Stimulated activated CD4-positive, alpha-beta T cell treated with anti-CD3 and anti-CD28 coated beads, Interleukin-15, amount 100 ng/mL, for 1 hour (primary cell): ENCODE measurements around the gene KCNQ5.

Source experiments
- DNase-seq, 2 donors: peaks; one replicate each; pipeline ENCODE4 v3.0.0-alpha.2; 2020; ENCODE audit warnings: low read depth in 1 of 2, low spot score in 1 of 2

Gene KCNQ5

DNA sequence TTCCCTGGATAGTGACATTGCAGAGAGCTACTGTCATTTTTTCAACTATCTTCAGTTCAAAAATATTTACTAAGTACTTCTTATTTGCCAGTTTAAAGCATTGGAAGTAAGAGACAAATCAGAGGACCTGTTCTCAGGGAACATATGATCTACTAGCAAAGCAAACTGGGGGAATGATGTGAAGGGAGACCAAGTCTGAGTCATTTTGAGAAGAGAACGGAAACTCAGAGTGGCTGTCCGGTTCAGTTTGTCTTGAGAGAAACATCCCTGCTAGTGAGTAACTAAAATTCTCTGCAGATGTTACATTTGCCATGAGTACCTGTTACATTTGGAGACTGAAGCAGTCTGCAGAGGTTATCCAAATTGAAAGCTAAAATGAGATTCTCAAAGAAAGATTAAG lies 118.3 kb downstream of the KCNQ5 start:
- DNase-seq = no peak

DNA sequence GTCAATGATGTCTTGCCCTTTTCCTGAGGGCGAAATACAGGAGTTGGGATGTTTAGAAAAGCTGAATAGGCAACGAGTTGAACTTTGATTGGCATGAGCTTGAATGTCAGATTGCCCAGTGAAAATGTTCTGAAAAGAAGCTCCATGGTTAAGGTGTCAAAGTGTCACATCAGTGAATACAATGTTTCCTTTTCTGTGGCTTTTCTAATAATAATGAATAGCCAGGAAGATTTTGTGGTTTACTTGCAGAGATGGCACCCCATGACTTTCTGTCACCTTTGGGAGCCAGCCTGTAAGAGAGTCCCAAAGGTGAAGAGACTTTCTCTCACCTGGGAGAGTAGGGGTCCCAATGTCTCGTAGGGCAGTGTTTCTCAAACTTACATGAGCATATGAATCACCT lies 119.2 kb downstream of the KCNQ5 start:
- DNase-seq = no peak

DNA sequence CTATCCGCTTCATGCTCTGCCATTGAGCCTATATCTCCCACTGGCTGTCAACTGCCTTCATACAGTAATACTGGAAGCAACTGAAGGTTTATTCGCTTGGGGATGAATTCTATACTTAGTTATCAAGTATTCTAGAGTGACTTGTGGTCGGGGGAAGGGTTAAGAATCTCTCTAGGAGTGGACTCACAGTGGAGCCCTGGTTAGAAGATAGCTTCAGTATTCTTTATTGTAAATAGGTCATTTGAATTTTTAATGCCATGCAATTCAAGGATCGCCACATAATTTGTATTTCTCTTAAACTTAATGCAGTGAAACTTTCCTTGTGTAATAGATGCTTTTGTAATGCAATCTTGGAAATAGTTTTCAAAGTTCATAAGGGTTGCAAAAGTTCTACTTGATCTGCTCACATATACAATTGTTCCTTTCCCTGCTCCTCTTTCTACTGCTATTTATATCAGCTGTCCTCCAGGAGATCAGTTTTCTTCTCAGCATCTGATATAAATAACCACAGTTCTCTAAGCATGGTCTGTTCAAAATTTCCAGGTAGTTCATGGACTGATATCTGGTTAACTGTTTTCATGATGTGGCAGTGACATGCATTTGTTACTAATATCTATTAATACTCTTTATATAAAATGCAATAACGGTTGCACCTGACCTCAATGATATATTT lies 120.3 kb downstream of the KCNQ5 start:
- DNase-seq = no peak

DNA sequence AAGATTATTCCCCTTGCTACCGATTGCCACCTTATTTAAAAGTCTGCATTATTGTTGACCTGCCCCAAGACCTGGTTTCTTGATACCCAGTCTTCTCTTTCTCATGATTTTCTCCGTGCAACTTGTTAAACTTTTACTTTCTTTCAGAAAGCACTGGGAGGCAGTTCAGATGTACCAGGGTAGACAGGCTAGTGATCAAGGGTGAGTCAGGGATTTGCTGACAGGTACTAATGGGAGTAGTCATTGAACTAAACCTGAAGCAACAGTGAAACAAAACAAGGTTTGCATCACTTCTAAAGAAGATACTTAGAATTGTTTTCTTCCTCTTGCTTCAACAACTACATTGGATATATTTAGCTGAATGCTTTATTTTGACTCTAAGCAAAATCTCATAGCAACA lies 124.4 kb downstream of the KCNQ5 start:
- no peak for DNase-seq

DNA sequence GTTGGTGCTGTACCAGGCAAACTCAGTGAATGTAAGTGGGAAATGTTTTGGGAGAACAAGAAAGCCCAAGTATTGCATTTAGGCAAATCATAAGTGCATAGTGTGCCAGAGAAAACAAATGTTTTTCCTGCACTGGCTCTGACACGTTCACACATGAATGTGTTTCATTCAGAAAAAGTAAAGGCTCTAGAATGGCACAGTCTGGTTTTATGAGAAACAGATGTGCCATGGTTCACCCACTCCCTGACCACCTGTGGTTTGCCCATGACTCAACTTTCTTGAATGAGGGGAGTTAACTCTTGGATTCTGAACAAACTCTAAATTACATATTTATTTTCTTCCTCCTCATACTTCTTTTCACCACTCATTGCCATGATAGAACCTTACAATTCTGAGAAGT lies 126.9 kb downstream of the KCNQ5 start:
- no peak for DNase-seq

DNA sequence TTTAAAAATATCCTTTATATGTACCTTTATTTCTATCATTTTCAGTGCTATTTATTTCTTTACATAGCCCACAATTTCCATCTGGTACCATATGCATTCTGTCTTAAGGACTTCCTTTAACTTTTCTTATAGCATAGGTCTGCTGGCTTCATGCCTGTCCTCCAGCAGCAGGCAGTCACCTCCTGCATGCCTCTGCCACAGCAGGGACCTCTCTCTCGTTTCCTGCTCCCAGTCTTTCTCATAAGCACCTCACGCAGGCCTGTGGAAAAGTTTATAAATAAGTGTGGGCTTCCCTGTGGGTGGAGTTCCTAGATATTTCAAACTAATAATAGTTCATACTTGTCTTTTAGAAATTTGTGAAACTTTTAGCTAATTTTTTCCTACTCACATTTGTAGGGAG lies 133.9 kb downstream of the KCNQ5 start:
- no peak for DNase-seq

DNA sequence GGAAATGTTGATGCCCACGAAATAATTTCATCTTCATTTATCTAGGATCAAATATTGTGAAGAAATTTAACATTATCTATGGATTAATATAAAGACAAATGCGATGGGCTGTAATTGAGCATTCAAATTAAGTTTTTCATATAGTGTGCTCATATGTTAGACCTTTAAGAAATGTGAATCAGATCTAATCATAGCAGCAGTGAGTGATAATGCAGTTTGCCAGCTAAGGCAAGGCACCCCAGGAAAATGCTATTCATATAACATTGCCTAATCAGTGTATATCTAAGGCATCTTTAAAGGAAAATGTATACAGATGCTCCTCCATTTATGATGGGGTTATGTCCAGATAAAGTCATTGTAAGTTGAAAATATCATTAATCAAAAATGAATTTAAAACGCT lies 135.2 kb downstream of the KCNQ5 start:
- no peak for DNase-seq

DNA sequence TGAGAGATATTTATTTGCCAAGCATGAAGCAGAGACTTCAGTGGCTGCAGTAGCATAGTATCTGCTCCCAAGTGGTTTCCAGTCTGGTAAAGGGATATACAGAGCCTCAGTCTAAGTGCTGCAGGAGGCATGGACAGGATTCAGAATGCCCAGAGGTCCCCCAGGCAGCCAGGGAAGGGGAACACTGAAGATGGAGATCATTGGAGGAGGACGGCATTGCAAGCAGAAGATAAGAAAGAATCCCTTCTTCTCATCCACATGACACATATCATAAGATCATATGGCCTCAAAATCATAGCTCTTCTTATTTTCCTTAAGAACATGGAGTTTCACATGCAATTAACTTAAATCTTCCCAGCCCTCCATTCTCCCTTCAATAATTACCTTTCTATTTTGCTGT lies 136.1 kb downstream of the KCNQ5 start:
- no peak for DNase-seq

DNA sequence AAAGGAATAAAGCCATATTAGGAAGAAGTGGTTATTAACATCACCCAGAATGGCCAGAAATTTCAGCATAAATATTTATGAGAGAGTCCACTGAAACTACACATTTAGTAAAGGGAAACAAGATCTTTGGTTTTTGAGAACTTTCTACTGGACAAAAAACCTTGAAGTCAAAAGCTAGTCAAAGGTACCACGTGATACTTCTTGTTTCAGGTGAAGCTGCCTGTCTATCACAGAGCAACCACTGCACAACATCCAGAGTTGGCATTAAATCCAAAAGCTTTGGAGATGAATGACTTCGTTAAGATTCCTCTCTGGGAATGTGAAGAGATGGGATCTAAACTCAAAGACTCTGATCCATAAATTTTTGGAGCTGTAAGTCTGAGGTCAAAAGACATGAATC lies 137.0 kb downstream of the KCNQ5 start:
- DNase-seq = no peak

DNA sequence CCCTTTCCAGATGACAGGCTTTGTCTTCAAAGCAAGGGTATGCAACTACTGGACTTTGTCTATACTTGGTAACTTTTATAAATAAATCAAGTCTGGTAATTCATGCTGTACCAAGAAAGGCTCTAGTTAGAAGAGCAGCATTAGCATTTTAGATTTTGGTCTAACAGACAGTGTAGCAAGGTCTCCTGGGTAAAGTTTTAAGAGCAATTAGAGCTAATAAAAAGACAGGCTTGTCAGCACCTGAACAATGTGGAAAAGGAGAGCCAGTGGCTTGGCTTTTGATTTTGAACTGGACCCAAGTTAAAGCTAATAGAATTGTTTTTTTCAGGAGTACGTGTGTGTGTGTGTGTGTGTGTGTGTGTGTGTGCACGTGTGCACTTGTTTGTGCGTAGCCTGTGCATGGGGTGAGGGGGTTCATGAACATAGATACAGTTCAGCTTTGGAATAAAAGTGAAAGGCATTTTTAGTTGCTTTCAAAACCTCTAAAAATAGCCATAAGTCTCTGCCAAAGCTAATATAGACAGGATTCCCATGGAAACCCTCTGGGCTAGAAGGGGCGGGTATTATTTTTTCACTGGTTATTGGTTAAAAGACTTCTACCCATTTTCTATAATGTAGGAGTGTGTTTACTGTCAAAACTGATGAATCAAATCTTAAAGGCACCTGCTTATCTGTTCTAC lies 138.4 kb downstream of the KCNQ5 start:
- no peak for DNase-seq

DNA sequence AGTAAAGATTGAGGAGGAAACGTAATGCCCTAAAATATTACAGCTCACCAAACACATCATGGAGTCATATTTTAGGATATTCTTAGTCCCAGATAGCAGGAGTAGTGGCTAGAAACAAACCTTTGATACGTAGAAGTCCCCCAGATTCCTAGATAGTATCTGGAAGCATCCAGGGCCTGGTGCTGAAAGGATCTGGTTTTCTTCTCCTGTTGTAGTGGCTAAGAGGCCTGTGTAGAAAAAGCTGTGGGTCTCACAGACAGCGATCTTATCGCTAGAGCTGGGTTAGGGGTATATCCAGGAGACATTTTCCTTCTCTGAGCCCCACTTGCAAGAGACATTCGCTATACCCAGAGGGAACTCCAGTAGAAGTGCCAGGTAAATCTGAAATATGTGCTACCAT lies 139.9 kb downstream of the KCNQ5 start:
- DNase-seq = no peak

DNA sequence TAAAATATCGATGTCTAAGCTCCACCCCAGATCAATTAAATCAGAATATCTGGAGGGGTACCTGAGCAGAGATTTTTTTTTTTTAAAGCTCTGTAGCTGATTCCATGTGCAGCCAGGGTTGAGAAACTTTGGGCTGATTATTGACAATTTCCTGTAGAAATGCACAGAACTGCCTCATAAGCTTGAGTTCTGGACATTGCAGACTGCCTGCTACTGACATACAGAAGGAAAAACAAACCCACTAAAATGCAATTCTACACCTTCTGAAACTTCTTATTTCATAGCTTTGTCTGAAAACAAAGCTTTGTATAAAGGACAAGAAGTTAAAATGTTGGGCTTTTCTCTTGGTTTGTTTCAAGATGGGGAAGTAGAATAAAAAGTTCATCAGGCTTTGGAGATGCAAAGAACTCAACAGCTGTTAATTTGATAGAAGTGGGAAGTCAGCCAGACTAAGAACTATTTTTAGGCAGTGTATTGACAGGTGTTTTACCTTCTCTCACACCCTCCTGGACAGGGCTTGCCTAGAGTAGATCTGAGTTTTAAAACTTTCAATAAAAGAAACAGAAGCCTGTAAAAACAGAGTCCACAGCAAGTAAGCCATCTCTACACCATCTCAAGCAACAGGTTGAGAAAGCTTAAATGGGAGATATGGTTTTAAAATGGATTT lies 147.7 kb downstream of the KCNQ5 start:
- no peak for DNase-seq

DNA sequence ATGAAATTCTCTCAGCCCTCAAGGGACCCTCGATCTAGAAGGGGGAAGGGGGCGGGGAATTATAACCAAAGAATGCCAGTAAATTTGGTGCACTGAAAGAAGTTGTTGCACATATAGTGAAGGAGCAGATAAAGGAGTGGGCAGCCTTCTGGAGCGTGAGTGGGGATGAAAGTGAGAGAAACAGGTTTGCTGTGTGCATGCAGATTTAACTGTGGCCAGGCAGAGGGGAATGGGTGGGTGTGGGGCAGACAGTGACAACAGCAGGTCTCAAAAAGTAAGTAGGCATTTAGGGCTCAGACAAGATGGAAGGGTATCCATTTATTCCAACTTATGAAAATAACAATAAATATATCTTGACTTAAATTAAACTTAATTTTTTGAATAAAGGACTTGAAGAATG lies 149.1 kb downstream of the KCNQ5 start:
- no peak for DNase-seq

DNA sequence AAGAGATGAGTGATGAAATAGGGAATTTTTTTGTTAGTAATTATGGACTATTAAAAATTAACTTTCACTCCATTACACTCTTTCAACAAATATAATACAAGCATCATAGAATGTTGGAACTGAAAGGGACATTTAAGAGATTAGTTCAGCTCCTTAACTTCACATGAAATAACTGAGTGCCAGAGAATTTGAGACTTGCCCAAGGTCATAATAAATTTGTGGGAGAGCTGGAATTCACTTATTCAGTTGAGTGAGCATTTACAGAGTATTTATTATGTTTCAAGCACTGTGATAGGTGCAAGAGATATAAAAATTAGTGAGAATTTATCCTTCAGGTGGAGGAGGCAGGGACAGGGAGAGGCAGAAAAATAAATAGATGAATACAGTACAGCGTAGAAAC lies 154.6 kb downstream of the KCNQ5 start:
- DNase-seq = no peak

DNA sequence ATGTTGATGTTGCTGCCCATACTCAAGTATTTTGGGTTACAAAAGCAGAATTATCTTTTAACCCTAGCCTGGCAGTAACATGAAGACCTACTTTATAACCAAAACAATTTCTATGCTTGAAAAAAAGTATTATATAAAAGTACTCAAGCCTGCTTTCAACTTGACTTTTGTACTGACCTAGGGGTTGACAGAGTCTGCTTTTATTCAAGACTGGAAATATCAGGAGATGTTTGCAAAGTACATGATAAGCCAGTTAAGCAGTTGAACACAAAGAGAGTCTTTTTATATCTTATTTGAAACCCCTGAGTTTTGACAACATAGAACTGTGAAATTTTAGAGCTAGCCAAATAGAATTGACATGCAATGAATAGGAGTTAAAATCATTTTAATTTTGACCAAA lies 159.8 kb downstream of the KCNQ5 start:
- DNase-seq = no peak

DNA sequence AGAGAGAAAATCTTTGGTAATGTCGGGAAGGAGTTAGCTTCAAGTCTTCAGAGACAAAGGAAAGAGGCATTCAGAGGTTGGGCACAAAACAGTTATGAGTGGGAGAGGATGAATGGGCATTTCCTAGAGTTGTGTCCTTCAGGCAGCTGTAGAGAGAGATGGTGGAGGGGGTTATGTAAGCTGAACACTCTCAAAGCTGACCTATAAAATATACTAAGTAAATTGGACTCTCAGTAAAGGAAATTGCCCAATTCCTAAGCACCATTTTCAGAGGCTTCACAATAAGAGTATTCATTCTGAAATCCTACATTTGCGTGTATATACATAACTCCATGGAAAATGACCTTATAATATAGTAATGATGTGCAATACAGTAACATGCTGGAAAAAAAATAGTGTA lies 161.2 kb downstream of the KCNQ5 start:
- DNase-seq = no peak

DNA sequence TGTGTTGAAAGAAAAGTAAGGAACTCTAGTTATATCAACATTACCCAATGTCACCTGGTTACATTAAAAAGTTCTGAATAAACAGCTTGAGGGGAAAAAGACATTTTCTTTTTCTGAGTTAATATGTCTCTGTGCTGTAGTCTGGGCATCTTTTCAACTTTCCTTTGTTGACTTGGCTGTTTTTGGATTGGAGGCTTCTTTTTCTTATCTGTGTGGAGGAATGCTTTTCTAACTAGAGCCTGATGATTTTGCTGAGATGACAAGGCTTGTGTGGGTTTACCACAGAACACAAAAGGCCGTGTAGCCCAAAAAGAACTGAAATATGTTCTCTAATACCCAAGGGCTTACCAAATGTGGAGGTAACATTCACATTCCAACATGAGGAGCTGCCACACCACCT lies 161.8 kb downstream of the KCNQ5 start:
- no peak for DNase-seq

DNA sequence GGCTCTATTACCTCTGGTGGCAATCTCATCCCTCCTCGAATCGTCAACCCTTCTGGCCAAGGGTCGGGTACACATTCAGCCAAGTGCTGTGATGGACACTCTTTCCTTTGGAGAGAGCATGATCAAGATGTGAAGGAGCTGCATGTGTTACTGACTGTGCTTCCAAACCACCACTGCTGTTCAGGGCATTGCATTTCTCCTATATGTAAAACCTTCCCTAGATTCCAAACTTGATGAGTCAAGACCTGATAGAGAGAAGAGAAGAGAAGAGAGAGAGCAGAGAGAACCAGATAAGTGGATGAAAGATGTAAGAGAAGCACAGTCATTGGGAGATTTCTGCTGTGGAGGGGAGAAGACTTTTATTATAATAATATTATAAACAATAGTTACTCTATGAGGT lies 162.2 kb downstream of the KCNQ5 start:
- DNase-seq = no peak

DNA sequence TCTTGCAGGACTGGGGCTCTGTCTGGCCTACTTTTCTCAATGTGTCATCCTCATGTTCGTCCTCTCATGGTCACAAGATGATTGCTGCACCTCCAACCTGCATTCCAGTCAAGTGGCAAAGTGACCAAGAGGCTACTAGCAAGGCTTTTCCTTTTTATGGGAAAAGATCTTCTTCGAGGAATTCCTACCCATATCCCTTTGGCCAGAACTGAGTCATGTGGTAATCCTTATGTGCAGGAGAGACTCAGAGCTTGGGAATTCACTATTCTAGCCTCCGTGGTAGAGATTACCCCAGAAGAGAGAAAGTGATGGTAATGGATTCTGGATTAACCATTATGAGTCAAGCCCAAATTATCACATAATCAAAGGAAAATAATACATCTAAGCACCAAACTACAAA lies 162.7 kb downstream of the KCNQ5 start:
- DNase-seq = no peak

DNA sequence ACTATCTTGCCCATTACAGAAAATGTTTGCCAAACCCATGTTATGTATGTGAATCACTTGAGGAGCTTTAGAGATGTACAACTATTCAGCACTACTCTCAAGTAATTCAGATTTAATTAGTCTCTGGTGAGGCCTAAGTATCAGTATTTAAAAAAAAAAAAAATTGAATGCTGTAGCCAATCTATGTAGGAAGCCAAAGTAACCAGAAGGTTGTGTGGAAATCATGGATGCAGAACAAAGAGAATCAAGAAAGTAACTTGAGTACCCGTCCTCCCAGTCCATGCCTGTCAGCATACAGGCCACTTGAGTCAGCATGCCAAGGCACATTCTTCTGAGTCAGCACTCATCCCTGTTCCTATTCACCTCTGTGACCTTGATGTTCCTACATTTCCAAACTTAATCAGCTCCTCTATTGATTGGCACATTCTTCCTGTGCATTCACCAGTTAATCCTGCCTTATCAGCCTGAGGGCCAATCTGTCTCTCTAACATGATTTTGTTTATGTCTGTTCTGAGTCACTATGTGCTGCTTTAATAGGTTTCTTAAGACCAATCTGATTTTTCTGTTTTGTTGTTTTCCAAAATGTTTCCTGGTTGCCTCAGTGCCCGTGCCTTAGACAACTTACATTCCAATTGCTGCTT lies 165.6 kb downstream of the KCNQ5 start:
- no peak for DNase-seq

DNA sequence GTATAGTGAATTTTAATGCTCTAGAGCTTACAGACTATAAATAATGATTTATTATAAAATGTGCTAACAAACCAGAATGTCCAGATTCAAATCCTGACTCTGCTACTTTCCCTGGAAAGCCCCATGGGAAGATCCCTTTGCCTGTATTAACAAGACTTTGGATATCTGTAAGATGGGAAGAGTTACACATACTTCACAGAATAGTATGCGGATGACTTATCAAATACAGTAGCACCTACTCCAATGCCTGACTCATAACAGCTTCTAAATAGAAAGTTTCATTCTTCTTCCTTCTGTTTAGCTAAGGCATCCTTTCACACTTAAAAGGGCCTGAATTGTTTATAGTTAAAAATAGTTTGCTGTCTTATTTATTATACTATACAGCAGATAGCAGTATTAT lies 166.3 kb downstream of the KCNQ5 start:
- DNase-seq = no peak

DNA sequence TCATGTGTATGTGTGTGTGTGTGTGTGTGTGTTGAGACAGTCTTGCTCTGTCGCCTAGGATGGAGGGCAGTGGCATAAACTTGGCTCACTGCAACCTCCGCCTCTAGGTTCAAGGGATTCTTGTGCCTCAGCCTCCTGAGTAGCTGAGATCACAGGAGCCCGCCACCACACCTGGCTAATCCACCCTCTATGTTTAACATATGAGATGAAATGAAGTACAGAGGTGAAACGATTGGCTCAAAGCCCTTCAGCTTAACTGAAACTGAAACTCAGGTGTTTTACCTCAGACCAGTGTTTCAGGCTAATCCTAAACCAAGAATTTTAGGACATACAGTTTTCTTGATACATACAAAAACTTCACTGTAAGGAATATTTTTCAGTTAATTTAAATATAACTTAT lies 167.3 kb downstream of the KCNQ5 start:
- DNase-seq = no peak
